Endothelial cell (in vitro differentiated cells): ENCODE data around the gene MAGEA11. TPM values are rescaled to one million over a fixed set of nuclear protein-coding genes. Genes with fewer than 3 reads are reported as not detected.

ENCODE experiments used
- DNase-seq: peaks from one replicate; pipeline ENCODE4 v3.0.0; 2021; ENCODE audit warnings: low spot score
- H3K27ac Mint-ChIP-seq: one replicate; pipeline ENCODE4 v1.8.0; 2021; ENCODE audit warnings: mixed read lengths, inconsistent platforms; ENCODE audit not compliant: unreplicated experiment
- H3K27me3 Mint-ChIP-seq: one replicate; pipeline ENCODE4 v1.8.0; 2021; ENCODE audit warnings: mild to moderate bottlenecking, moderate library complexity, mixed read lengths, inconsistent platforms; ENCODE audit not compliant: unreplicated experiment
- H3K36me3 Mint-ChIP-seq: one replicate; pipeline ENCODE4 v1.8.0; 2021; ENCODE audit warnings: mild to moderate bottlenecking, low read depth, mixed read lengths, inconsistent platforms; ENCODE audit not compliant: unreplicated experiment
- H3K4me1 Mint-ChIP-seq: one replicate; pipeline ENCODE4 v1.8.0; 2021; ENCODE audit warnings: mild to moderate bottlenecking, mixed read lengths, inconsistent platforms; ENCODE audit not compliant: unreplicated experiment
- H3K4me3 Mint-ChIP-seq: one replicate; pipeline ENCODE4 v1.8.0; 2021; ENCODE audit warnings: mild to moderate bottlenecking, mixed read lengths, inconsistent platforms; ENCODE audit not compliant: unreplicated experiment
- H3K9me3 Mint-ChIP-seq: one replicate; pipeline ENCODE4 v1.8.0; 2021; ENCODE audit warnings: mixed read lengths, inconsistent platforms; ENCODE audit not compliant: unreplicated experiment
- CTCF ChIP-seq: fragments of 200-600 bp; sonication (generic); IDR thresholded peaks from one replicate; pipeline ENCODE4 v1.5.0; 2021; ENCODE audit warnings: antibody characterized with exemption; ENCODE audit not compliant: unreplicated experiment
- total RNA-seq: library from RNA; stranded (reverse); fragmentation: NEBNext Ultra II Directional; extraction: Animal tissue kit (Norgen Biotek cat#: 25700); gene quantifications from one replicate; pipeline ENCODE4 v1.2.1, GENCODE V29; 2021; ENCODE audit not compliant: unreplicated experiment

MAGEA11 gene
- total RNA-seq, 1 donor from 2014 or later, result not detected

GRCh38 chrX:149762696-149763614, 51.1 kb downstream of the MAGEA11 start:
- DNase-seq, result no peak
- no peak overlapping the region for H3K27ac Mint-ChIP-seq
- no peaks in the 10 kb centered on the region for H3K36me3 Mint-ChIP-seq
- no peaks in the 10 kb centered on the region for H3K9me3 Mint-ChIP-seq
- H3K4me1 Mint-ChIP-seq, result no peaks in the 10 kb centered on the region
- peaks cover 4% of the 10 kb centered on the region for H3K27me3 Mint-ChIP-seq
- no peak overlapping the region for H3K4me3 Mint-ChIP-seq
- TF ChIP-seq CTCF, result no peak

Other genes starting within 250 kb of the MAGEA11 start
- 99.2 TPM for gene IDS, start 206.8 kb upstream of the MAGEA11 start, total RNA-seq
- gene EOLA1, start 171.0 kb upstream of the MAGEA11 start, total RNA-seq, result 57.4 TPM
- not detected for gene HSFX3, start 162.1 kb upstream of the MAGEA11 start, total RNA-seq
- gene MAGEA9B, start 124.6 kb upstream of the MAGEA11 start, total RNA-seq, result not detected
- gene HSFX2, start 116.7 kb upstream of the MAGEA11 start, total RNA-seq, result 2.0 TPM
- gene TMEM185A, start 80.3 kb upstream of the MAGEA11 start, total RNA-seq, result 98.7 TPM
- 5.5 TPM for gene HSFX1, start 62.0 kb downstream of the MAGEA11 start, total RNA-seq
- gene MAGEA9, start 69.9 kb downstream of the MAGEA11 start, total RNA-seq, result not detected
- not detected for gene MAGEA8, start 169.1 kb downstream of the MAGEA11 start, total RNA-seq
- gene HSFX4, start 217.5 kb downstream of the MAGEA11 start, total RNA-seq, result not detected
- 118 TPM for gene EOLA2, start 226.4 kb downstream of the MAGEA11 start, total RNA-seq